HCEC 1CT (cell line): ENCODE results near the gene PRDM16.

ENCODE experiments used
- DNase-seq: peaks from one replicate; pipeline ENCODE4 v3.0.0-alpha.2; 2017

The PRDM16 gene

DNA sequence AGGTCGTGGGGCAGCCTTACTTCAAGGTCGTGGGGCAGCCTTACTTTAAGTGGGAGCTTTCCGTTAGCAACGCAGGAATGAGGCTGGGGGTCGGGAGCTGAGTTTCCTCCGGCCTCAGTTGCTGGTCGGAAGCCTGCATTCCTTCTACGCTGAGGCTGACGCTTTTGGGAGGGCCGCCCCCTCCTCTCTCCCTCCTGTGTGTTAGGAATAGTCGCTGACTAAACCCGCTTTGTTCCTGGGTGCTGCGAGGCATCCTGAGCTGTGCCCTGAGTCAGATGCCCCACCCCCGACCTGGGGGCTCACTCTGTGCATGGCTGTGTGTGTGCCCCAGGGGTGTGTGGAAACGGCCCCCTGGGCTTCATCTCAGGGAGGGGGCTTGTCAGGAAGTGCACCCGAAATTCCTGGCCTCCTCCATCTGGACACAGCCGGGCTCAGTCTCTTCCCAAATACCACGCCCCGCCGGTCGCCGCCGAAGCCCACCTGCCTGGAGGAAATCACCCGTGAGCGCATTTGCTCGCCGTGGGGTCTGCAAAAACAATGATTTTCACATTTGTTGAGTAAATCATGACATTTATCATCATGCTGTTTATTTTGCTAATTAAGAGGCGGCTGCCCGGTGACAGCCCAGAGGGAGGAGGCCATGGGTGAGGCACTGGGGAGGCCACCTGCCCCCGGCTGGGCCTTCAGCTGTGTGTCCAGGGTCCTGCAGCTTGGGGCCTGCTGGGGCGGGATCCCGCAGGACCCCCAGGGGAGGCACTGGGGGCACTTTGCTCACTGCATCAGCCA, 121.4 kb downstream of the PRDM16 start:
- no peak for DNase-seq

DNA sequence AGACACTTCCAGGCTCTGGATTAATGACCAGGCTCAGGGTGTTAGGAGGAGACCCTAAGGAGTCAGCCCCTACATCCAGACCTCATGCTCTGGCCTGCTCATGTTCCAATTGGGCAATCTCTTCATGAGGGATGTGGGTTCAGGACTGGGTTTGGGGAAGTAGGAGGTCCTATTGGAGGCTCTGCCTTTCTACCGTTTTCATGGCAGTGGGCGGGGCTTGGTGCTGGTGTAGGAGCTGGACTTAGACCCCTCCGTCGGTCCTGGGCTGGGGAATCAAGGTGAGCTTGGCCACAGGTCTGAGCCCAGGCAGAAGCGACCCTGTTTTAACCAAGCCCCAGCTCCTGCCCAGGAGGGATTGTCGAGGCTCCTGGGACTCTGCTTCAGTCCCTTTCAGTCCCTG, 123.4 kb downstream of the PRDM16 start:
- no peak for DNase-seq

GRCh38 chr1:3192825-3193224, 123.8 kb downstream of the PRDM16 start:
- DNase-seq = no peak

DNA sequence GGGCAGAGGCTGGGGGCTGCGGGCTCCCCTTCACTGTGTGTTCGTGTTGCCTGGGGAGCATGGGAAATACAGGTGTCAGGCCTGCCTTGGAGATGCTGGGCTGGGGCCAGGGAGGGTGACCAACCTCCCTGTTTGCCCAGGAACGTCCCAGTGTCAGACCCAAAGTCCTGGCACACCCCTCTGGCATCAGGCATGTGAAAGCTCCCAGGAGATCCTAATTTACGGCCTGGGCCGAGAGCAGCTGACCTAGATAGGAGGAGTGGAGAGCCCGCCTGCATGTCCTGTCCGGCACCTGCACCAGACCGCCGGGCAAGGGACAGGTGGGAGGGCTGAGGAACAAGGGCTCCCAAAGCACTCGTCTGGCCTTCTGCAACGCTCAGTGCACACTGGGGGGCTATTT, 124.8 kb downstream of the PRDM16 start:
- DNase-seq = no peak

DNA sequence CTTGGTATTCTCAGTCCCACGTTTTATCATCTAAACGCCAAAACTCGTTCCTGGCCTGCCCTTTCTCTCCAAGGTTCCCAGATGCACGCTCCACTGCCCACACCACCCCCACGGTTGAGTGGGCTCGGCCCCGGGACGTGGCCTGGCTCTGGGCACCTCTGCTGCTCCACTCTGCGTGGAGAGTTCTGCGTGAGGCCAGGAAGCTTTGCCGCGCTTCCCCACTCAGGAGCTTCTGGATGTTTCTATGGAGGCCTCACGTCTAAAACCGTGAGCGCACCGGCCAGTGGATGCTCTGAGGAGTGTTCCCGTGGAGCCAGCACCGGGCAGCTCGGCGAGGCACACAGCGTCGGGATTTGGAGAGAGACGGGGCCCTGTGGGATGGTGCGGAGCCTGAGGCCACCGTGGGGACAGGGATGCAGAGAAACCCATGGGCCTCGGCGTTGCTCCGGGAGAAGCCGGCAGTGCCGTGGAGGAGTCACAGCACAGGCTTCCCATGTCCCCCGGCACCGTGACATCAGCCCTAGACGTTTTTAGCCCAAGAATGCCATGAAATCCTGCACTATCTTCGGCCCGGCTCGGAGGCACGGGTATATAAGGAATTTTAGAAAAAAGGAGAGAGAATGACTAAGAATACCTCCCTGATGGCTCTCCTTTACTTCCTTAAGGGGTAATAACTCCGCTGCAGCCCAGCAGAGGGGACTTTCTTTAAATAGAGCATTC, 125.9 kb downstream of the PRDM16 start:
- DNase-seq = no peak

DNA sequence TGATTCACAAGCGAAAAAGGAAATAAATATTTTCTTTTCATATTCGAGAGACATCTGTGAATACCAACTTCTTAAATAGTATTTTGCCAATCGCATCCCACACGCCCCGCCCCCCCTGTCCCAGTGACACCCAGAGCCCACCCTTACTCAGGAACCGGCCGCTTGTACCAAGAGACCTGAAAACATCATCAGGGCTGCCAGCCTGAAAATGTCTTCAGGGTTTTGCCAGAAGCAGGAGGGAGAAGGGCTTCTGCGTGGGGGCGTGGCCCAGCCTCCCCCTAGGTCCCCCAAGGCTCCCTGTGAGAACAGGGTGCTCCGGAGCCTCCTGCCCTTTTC, 126.4 kb downstream of the PRDM16 start:
- no peak for DNase-seq

- no peak for DNase-seq
Measured at GRCh38 chr1:3195966-3196515, 127.0 kb downstream of the PRDM16 start.

GRCh38 chr1:3196577-3197245, 127.7 kb downstream of the PRDM16 start:
- no peak for DNase-seq

GRCh38 chr1:3197781-3198316, 128.8 kb downstream of the PRDM16 start:
- DNase-seq = no peak

DNA sequence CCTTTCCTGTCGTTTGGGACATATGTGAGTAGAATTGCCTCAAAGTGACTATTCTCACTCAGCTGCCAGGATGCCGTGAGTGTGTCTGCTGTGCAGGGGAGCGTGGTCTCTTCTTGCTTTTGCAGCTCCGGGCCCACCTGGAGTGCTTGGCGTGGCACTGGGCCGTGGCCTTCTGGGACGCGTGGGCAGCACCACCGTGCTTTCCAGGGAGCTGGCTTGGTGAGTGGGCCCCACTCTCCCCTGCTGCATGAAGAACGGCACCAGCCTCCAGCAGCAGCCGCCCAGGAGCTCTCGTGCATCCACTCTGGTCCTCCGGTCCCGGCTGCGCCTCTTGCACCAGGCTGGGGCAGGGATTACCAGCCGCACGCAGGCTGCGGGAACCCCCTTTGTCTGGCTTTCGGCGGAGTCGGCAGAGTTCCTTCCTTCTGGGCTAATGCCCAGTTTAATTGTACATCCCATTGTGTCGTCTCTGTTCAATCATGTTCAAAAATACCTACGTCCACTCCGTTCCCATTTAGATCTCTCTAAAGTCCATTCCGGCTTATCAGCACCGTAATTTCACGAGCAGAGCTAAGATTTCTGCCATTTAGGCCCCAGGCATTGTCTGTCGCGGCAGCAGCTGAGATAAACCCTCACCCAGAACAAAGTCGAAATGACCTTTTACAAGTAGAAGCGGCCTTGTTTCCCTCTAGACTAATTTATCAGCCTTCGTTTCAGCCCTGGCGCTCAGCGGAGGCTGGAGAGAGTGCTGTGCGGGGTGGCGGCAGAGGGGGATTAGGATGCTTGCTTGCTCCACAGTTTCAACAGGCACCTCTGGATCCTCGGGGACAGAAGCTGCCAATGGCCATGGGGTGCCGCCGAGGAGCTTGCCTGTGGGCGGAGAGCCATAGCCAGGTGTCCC, 129.6 kb downstream of the PRDM16 start:
- no peak for DNase-seq

- DNase-seq = no peak
Measured at GRCh38 chr1:3204725-3205124, 135.7 kb downstream of the PRDM16 start.

DNA sequence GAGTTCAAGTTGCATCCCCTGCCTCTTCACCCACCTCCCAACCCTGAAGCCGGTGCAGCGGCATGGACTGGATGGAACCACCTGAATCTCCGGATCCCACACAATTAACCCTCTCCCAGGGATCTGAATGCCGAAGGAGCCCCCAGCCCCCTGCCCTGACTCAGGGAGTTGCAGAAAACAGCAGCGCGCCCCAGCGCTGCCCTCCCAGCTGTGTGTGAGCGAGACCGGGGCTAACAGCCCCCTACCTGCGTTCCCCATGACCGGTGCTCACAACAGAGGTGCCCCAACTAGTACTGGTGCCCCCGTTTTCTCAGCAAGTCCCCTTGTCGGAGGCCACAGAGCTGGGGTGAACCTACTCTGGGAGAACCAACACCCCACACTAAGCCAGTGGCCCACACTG, 136.8 kb downstream of the PRDM16 start:
- no peak for DNase-seq

- no peak for DNase-seq
Measured at GRCh38 chr1:3206696-3207095, 137.7 kb downstream of the PRDM16 start.

GRCh38 chr1:3207217-3207848, 138.3 kb downstream of the PRDM16 start:
- no peak for DNase-seq

GRCh38 chr1:3208819-3209200, 139.8 kb downstream of the PRDM16 start:
- no peak for DNase-seq

DNA sequence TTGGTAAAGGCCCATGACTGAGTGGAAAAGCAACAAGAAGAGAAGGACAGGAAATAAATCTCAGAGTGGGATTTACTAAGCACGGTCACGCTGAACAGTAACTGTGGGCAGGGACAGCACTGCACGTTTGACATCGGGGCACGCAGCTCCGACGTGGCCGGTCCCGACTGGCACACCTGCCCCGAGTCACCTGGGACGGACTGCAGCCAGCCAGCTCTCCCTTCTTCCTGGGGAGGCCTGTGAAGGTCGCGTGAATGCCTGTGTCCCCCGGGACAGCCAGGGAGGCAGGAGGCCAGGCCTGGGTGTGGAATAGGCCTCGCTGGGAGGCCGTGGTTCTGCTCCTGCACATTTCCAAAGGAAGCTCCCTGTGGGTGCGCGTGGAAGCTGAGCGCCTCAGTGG, 140.2 kb downstream of the PRDM16 start:
- no peak for DNase-seq

- no peak for DNase-seq
Measured at GRCh38 chr1:3211582-3212375, 142.8 kb downstream of the PRDM16 start.

DNA sequence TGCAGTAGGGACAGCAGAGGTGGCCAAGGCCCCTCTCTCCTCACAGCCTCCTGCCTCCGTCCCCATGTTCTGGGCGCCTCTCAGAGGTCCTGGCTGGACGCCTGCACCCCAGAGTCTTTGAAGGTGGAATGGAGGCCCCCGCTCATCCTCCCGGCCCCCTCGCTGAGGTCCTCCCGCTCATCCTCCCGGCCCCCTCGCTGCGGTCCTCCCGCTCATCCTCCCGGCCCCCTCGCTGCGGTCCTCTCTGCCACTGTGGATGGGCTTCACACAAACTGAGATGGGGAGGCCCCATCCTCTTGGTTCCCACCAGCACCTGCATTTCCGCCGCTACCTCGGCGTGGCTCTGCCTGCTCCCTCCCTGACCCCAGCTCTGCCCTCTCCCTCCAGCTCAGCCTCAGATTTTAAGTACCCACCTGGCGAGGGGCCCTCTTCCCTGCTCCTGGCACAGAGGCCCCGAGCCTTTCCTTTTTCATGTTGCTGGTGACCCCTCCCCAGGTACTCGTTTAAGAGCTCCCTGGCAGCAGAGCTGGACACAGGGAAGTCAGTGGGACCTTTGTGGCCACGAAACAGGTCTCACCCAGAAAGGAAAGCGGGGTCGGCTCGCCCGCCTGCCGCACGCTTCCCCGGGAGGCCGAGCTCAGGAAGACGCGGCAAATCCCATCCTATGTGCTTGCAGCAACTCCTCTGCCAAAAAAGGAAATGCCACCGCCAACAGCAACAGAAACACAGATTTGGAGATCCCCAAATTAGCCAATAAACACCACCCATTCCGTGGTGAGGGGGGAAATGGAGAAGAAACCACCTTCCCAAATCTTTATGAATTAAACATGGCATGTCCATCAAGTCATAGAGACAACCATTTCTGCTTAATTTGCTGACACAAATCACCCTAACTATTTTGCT, 143.7 kb downstream of the PRDM16 start:
- no peak for DNase-seq

- no peak for DNase-seq
Measured at GRCh38 chr1:3213730-3214129, 144.7 kb downstream of the PRDM16 start.
